Gastroesophageal sphincter (tissue), 4 donors: ENCODE data around the gene SPDYE17. TPM values are rescaled to one million over a fixed set of nuclear protein-coding genes. Genes with fewer than 3 reads are reported as not detected.
"Not testable (repeated sequence)": the region's sequence is repeated elsewhere in the genome, so short reads cannot be mapped to it uniquely, and the experiment has no call there.

Experiments
- ATAC-seq: fragments of 150-250 bp; one replicate; pipeline ENCODE4 v1.9.1; 2016; ENCODE audit warnings: mild to moderate bottlenecking, moderate library complexity
- H3K27ac ChIP-seq, 4 donors: fragments of 200-600 bp; sonication (generic) in 3 of 4; 1 replicate in 3 of 4; 2 replicates in 1 of 4; pipeline ENCODE4 v1.5.1; 2016 to 2019
- H3K27me3 ChIP-seq: fragments of 200-600 bp; sonication (generic); one replicate; pipeline ENCODE4 v1.5.1; 2019
- H3K36me3 ChIP-seq, 2 donors: fragments of 200-600 bp; sonication (generic); one replicate each; pipeline ENCODE4 v1.5.1; 2019; ENCODE audit warnings: control low read depth in 1 of 2
- H3K4me1 ChIP-seq, 3 donors: fragments of 200-600 bp; sonication (generic); 1 replicate in 2 of 3; 2 replicates in 1 of 3; pipeline ENCODE4 v1.5.1; 2016 to 2019; ENCODE audit warnings: control low read depth in 2 of 3
- H3K4me3 ChIP-seq, 2 donors: fragments of 200-600 bp; sonication (generic); one replicate each; pipeline ENCODE4 v1.5.1; 2019; ENCODE audit warnings: mild to moderate bottlenecking in 1 of 2, moderate library complexity in 1 of 2
- H3K9me3 ChIP-seq, 3 donors: fragments of 200-600 bp; sonication (generic); one replicate each; pipeline ENCODE4 v1.5.1; 2017 to 2019; ENCODE audit warnings: control low read depth in 2 of 3
- EP300 ChIP-seq: sonication (generic); formaldehyde crosslinking; IDR thresholded peaks from one replicate; pipeline ENCODE4 v1.6.1; 2017; ENCODE audit warnings: antibody characterized with exemption, mild to moderate bottlenecking
- POLR2A ChIP-seq, 2 donors: fragments of 450-650 bp; IDR thresholded peaks; one replicate each; pipeline ENCODE4 v1.6.1; 2017; ENCODE audit warnings: antibody characterized with exemption in 2 of 2, mild to moderate bottlenecking in 2 of 2, moderate library complexity in 1 of 2
- POLR2AphosphoS5 ChIP-seq: sonication (generic); formaldehyde crosslinking; IDR thresholded peaks from one replicate; pipeline ENCODE4 v1.6.1; 2017; ENCODE audit warnings: antibody characterized with exemption
- WGBS, 2 donors: methylation state at CpG; one replicate each; pipeline ENCODE4 v1.1.5; 2018; ENCODE audit warnings: low coverage in 1 of 2; 5-methylcytosine and 5-hydroxymethylcytosine counted together
- total RNA-seq, 4 donors: library from RNA; depleted of rRNA; stranded (reverse); fragments of >200 nt; gene quantifications; one replicate each; pipeline ENCODE4 v1.1.0, GENCODE V29; 2016
- TF ChIP-seq, protein P1 (sequence below), 4 experiments: fragments of 200-600 bp in 2 of 4; fragments of 450-650 bp in 2 of 4; sonication (generic) in 1 of 4; IDR thresholded peaks; one replicate each; pipeline ENCODE4 v1.5.1; 2017 to 2019; ENCODE audit warnings: antibody characterized with exemption in 4 of 4, mild to moderate bottlenecking in 2 of 4, moderate library complexity in 2 of 4

SPDYE17 gene
- total RNA-seq, 4 donors from 2014 or later, result not detected

DNA sequence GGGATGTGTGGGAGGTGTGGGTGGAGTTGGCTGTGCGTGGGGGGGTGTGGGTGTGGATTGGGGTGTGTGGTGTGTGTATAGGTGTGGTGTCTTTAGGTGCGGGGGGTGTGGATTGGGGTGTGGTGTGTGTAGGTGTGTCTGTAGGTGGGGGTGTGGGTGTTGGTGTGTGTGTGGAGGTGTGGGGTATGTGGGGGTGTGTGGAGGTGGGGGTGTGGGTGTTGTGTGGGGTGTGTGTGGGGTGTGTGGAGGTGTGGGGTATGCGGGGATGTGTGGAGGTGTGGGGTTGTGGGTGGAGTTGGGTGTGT, 33.9 kb downstream of the SPDYE17 start:
- 74 to 100% methylated on average over 1 to 2 of the region's 3 CpGs for WGBS, 2 donors
- Histone ChIP-seq H3K9me3 (no peaks in the 10 kb centered on the region), H3K36me3 (peaks cover 0 to 24% of the 10 kb centered on the region in 2 donors), H3K27me3 (no peaks in the 10 kb centered on the region), H3K27ac (no peak overlapping the region), H3K4me1 (no peaks in the 10 kb centered on the region), H3K4me3 (no peak overlapping the region)
- no peak for ATAC-seq
- TF ChIP-seq, protein P1, sequence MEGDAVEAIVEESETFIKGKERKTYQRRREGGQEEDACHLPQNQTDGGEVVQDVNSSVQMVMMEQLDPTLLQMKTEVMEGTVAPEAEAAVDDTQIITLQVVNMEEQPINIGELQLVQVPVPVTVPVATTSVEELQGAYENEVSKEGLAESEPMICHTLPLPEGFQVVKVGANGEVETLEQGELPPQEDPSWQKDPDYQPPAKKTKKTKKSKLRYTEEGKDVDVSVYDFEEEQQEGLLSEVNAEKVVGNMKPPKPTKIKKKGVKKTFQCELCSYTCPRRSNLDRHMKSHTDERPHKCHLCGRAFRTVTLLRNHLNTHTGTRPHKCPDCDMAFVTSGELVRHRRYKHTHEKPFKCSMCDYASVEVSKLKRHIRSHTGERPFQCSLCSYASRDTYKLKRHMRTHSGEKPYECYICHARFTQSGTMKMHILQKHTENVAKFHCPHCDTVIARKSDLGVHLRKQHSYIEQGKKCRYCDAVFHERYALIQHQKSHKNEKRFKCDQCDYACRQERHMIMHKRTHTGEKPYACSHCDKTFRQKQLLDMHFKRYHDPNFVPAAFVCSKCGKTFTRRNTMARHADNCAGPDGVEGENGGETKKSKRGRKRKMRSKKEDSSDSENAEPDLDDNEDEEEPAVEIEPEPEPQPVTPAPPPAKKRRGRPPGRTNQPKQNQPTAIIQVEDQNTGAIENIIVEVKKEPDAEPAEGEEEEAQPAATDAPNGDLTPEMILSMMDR (IDR thresholded peaks at IDR 0.05), result no peak
- TF ChIP-seq POLR2A (IDR thresholded peaks at IDR 0.05) (no peak), EP300 (no peak), POLR2AphosphoS5 (no peak)

DNA sequence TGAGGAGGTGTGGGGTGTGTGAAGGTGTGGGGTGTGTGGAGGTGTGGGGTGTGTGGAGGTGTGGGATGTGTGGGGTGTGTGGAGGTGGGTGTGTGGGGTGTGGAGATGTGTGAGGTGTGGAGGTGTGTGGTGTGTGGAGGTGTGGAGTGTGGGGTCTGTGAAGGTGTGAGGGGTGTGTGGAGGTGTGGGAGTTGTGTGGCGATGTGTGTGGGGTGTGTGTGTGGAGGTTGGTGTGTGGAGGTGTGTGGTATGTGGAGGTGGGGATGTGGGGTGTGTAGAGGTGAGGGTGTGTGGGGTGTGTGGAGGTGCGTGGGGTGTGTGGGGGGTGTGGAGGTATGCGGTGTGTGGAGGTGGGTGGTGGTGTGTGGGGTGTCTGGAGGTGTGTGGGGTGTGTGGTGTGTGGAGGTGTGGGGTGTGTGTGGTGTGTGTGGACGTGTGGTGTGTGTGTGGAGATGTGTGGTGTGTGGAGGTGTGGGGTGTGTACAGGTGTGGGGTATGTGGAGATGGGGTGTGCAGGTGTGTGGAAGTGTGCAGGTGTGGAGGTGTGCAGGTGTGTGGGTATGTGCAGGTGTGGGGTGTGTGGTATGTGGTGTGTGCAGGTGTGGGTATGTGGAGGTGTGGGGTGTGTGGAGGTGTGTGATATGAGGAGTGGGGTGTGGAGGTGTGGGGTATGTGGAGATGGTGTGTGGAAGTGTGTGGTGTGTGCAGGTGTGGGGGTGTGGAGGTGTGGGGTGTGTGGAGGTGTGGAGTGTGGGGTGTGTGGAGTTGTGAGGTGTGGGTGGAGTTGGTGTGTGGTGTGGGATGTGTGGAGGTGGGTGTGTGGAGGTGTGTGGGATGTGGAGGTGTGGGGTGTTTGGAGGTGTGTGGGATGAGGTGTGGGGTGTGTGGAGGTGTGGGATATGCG, 34.5 kb downstream of the SPDYE17 start:
- Histone ChIP-seq H3K27ac (no peak overlapping the region), H3K27me3 (no peaks in the 10 kb centered on the region), H3K36me3 (peaks cover 0 to 18% of the 10 kb centered on the region in 2 donors), H3K4me1 (no peaks in the 10 kb centered on the region), H3K9me3 (no peaks in the 10 kb centered on the region), H3K4me3 (no peak overlapping the region)
- ATAC-seq, result peak; percentile 34
- no peak for TF ChIP-seq POLR2AphosphoS5
- TF ChIP-seq, protein P1 (IDR thresholded peaks at IDR 0.05), result no peak
- no peak for TF ChIP-seq EP300
- no peak for TF ChIP-seq POLR2A (IDR thresholded peaks at IDR 0.05)
- 70 to 72% methylated on average over 4 to 5 of the region's 5 CpGs for WGBS, 2 donors

DNA sequence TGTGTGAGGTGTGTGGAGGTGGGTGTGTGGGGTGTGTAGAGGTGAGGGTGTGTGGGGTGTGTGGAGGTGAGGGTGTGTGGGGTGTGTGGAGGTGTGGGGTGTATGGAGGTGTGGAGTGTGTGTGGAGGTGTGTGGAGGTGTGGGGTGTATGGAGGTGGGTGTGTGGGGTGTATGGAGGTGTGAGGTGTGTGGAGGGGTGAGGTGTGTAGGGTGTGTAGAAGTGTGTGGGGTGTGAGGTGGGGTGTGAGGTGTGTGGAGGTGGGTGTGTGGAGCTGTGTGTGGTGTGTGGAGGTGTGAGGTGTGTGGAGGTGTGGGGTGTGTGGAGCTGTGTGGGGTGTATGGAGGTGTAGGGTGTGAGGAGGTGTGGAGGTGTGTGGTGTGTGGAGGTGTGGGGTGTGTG, 35.2 kb downstream of the SPDYE17 start:
- H3K4me1 ChIP-seq, ATAC-seq: not testable (repeated sequence)

DNA sequence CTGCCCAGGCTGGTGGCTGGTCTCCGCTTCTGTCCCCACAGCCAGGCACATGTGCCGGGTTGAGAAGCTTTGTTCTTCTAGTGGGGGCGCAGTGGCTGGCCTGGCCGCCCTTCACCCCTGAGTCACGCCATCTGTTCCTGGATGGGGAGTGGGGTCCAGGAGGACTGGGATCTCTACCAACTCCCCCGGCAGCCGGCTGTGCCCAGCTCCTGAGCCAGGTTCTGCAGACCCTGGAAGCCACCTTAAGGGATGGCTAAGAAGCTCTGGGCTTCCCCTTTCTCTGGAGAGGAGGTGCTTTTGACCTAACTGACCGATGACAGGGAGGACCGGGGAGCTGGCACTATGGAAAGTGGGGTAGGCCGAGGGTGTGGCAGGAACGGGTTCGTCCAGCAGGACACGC, 37.9 kb downstream of the SPDYE17 start:
- H3K36me3 ChIP-seq, result peaks cover 0 to 13% of the 10 kb centered on the region in 2 donors
- H3K4me3 ChIP-seq, H3K27ac ChIP-seq, H3K27me3 ChIP-seq, H3K4me1 ChIP-seq, H3K9me3 ChIP-seq, ATAC-seq: not testable (repeated sequence)
- WGBS, 2 donors, result no CpG with 5 or more reads among the region's 13 CpGs

More for the DNA sequence above, 35.2 kb downstream of the SPDYE17 start:
- H3K4me3 ChIP-seq, H3K9me3 ChIP-seq, H3K27me3 ChIP-seq, H3K27ac ChIP-seq: not testable (repeated sequence)
- H3K36me3 ChIP-seq, result peaks cover 0 to 12% of the 10 kb centered on the region in 2 donors

DNA sequence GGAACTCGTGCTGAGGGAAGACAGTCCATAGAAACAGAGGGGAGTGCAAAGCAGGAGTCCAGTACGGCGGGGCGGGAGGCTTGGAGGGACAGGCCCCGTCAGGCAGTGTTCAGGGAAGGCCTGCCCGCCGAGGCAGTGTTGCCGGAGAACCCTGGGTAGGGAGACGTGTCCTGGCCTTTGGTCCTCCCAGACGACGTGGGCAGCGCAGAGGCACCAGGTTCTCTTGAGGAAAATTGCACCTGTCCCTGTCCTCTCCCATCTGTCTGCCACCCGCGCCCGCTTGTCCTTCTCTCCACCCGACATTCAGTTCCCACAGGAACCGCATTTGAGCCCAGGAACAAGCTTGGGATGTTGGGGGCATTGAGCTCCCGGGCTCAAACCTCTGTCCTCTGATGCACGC, 38.3 kb downstream of the SPDYE17 start:
- not testable (repeated sequence) for H3K4me3 ChIP-seq, ATAC-seq, H3K9me3 ChIP-seq, H3K27ac ChIP-seq, H3K27me3 ChIP-seq, H3K4me1 ChIP-seq
- WGBS, 2 donors, result 84 to 100% methylated on average over 1 to 11 of the region's 19 CpGs
- peaks cover 0 to 10% of the 10 kb centered on the region in 2 donors for H3K36me3 ChIP-seq

DNA sequence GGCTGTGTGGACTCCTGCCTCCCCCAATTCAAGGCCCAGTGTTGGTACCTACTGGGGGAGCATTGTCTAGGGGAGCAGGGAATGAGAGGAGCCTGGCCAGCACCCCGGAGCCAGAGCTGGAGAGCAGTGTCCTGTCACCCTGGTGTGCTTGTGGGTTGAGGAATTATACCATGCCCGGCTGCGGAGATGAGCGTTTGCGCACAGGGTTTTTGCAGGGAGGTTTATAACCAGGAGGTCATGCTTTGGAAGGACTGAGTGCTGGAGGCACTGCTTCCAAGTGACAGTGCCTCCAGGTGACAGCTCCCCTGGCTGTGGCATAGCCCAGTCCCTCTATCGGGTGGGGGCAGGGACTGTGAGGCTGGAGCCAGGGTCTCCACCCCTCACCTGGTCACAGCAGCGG, 39.3 kb downstream of the SPDYE17 start:
- not testable (repeated sequence) for H3K9me3 ChIP-seq, H3K4me1 ChIP-seq, ATAC-seq, H3K27me3 ChIP-seq, H3K4me3 ChIP-seq, H3K27ac ChIP-seq
- no CpG with 5 or more reads among the region's 7 CpGs for WGBS, 2 donors
- H3K36me3 ChIP-seq, result peaks cover 0 to 10% of the 10 kb centered on the region in 2 donors

DNA sequence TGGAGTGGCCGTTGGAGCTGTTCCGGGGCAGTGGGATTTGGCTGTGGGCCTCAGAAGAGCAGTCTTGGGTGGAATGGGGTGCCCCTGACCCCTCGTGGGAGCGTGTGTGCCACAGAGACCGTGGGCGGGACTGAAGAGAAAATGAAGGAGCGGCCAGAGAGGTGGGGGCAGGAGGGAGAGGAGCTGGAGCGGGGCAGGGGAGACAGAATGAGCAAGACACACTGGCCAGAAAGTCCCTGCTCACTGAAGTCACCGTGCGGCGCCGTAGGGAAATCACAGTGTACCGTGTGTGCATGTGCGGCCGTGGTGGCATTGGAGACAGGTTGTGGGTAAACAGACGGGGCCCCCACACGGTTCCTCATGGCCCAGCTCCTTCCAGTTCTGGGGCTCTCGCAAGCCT, 40.0 kb downstream of the SPDYE17 start:
- peaks cover 0 to 10% of the 10 kb centered on the region in 2 donors for H3K36me3 ChIP-seq
- not testable (repeated sequence) for H3K27ac ChIP-seq, H3K4me3 ChIP-seq, ATAC-seq, H3K4me1 ChIP-seq, H3K27me3 ChIP-seq, H3K9me3 ChIP-seq
- 30% methylated on average over 2 of the region's 18 CpGs; no CpG with 5 or more reads in 1 of the 2 donors for WGBS, 2 donors

DNA sequence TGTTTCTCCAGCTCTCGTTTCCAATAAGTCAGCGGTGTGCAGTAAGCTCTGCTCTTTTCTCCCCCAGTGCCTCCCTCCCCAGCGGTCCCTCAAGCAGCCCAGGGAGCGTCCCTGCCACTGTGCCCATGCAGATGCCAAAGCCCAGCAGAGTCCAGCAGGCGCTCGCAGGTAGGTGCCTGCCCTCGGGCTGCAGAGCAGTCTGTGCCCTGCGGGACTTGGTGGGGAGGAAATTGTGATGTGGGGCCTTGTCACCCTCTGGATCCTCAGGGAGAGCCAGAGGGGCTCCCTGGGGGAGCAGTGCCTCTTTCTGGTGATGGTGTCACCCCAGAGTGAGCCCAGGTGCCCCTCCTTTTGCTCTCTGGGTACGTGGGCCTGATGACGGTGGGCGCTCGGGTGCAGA, 42.0 kb downstream of the SPDYE17 start:
- not testable (repeated sequence) for ATAC-seq, H3K27me3 ChIP-seq, H3K4me3 ChIP-seq, H3K27ac ChIP-seq, H3K4me1 ChIP-seq, H3K9me3 ChIP-seq
- H3K36me3 ChIP-seq, result peaks cover 0 to 10% of the 10 kb centered on the region in 2 donors
- no CpG with 5 or more reads among the region's 12 CpGs for WGBS, 2 donors

DNA sequence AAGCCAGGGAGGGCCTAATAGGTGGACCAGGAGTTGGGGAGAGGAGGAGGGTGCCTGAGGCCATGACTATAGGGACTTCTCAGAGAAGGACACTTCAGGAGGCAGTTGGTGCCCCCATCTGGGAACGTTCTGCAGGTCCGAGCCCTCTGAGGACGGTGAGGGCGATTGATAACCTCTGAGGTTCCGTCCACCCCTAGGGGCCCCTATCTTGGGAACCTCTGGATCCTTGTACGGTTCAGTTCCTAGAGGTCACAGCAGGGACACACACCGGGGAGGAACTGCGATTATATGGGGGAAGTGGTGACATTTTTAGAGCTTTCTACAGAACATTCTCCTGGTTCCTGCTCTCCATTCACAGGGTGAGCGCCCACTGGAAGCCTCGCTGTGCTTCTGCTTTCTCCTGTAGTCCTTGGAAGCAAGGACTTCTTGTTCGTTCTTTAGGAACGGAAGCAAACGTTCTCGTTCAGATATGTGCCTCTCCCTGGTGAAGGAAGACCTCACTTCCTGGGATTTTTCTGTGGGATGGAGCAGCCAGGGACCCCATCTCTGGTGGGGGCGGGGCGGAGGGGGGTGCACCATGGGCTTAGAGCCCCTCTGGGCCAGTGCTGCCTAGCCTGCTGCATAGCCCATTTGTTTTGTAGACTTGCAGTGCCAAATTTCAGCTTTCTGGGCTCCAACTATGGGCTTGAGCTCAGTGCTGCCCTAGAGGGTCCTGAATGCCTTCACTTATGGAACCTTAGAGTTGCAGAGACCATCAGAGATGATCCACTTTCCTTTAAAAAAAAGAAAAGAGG, 46.0 kb downstream of the SPDYE17 start:
- peaks cover 0 to 12% of the 10 kb centered on the region in 2 donors for H3K36me3 ChIP-seq
- H3K27me3 ChIP-seq, ATAC-seq, H3K4me3 ChIP-seq, H3K27ac ChIP-seq, H3K9me3 ChIP-seq, H3K4me1 ChIP-seq: not testable (repeated sequence)
- no CpG with 5 or more reads among the region's 16 CpGs for WGBS, 2 donors

DNA sequence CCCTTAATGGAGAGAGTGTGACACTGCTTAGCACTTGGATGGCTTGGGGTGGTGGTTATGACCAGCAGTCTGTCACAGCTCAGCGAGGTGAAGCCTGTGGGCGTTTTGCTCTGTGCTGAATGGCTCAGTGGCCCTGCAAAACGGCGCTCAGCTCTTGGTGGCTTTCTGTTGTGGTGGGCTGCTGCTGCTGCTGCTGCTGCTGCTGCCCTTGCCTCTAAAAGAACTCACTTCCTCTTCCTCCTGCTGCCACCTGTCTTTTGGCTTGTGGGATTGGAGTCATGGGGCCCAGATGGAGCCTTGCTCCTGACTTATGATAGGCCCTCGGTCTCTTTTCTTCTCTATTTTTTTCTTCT, 47.4 kb downstream of the SPDYE17 start:
- H3K36me3 ChIP-seq, result peaks cover 0 to 22% of the 10 kb centered on the region in 2 donors
- H3K27ac ChIP-seq, H3K4me1 ChIP-seq, H3K9me3 ChIP-seq, ATAC-seq, H3K27me3 ChIP-seq, H3K4me3 ChIP-seq: not testable (repeated sequence)
- WGBS, 2 donors, result no CpG with 5 or more reads among the region's 5 CpGs
